RWPE1 (cell line): Measurements from ENCODE around the gene GPRIN3.

Experiments
- CTCF ChIA-PET: fragments of 350-600 bp; sonication (Branson Sonifier 250); formaldehyde crosslinking; extraction: SDS; loops from one replicate; lab custom pipeline; 2021; lab: Yijun Ruan, JAX
- POLR2A ChIA-PET: fragments of 400-600 bp; formaldehyde crosslinking; extraction: SDS; loops from one replicate; lab custom pipeline; 2020; ENCODE audit warnings: antibody characterized with exemption; ENCODE audit not compliant: low non-redundant PET; lab: Yijun Ruan, JAX
- DNase-seq: peaks from one replicate; pipeline ENCODE4 v3.0.0; 2012; ENCODE audit warnings: low spot score
- H3K27ac ChIP-seq: fragments of 450-650 bp; 2 replicates; pipeline ENCODE4 v1.5.1; 2017
- CTCF ChIP-seq: fragments of 450-650 bp; conservative IDR thresholded peaks from 2 replicates; pipeline ENCODE4 v1.5.1; 2017; ENCODE audit warnings: low read depth, mild to moderate bottlenecking

GPRIN3 gene

GRCh38 chr4:89293299-89293698 lies 14.3 kb downstream of the GPRIN3 start:
- POLR2A ChIA-PET: no interaction called here
- H3K27ac ChIP-seq: no peak overlapping the region
- no peak for DNase-seq
- CTCF ChIA-PET: no interaction called here
- TF ChIP-seq CTCF: no peak

DNA sequence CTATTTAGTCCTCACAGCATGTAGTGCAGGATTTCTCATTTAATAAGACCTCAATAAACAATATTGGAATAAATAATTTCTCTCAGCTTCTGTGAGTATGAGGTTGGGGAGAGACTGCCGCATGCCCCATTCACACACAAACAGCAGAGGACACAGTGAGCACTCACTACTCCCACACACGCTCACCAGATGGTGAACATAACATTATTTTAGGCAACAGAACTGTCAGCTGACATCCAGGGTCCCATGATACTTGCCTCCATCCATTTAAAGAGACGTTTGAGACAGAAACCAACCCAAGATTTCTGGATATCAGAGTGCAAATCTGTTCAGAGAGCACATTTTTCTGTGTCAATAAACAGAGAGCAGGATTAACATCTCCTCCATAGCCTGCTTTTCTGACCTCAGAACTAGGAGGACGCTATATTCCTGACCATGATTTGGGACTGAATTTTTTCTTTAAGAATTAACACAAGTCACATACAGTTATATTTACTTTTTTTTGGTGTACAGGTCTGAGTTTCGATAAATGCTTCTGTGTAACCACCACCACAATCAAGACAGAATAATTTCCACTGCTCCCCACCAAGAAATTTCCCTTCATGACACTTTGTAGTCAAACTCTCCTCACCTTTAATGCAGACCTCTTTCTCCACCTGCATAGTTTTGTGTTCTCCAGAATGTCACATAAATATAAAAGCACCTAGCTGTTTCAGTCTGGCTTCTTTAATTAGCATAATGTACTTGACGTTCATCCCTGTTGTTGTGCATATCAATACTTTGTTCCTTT lies 16.7 kb downstream of the GPRIN3 start:
- ChIA-PET POLR2A (no interaction called here), CTCF (no interaction called here)
- H3K27ac ChIP-seq: no peak overlapping the region
- TF ChIP-seq CTCF: no peak
- DNase-seq: no peak

DNA sequence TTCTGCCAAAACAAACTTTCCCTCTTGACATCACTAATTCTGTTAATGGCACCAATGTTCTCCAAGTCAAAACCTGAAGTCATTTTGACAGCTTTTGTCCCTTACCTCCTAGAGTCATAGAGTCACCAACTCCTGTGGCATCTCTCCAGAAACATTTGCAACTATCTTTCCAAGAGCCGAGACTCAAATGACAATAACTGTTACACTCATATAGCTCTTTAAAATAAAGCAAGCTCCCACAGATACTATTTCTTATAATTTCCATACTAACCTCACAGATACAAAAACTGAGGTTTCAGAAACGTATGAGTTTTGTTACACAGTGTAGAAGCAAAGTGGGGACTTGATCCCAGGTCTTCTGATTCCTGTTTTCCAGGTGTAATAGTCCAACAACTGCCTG lies 18.3 kb downstream of the GPRIN3 start:
- H3K27ac ChIP-seq: no peak overlapping the region
- DNase-seq: no peak
- TF ChIP-seq CTCF: no peak
- POLR2A ChIA-PET: no interaction called here
- CTCF ChIA-PET: no interaction called here

DNA sequence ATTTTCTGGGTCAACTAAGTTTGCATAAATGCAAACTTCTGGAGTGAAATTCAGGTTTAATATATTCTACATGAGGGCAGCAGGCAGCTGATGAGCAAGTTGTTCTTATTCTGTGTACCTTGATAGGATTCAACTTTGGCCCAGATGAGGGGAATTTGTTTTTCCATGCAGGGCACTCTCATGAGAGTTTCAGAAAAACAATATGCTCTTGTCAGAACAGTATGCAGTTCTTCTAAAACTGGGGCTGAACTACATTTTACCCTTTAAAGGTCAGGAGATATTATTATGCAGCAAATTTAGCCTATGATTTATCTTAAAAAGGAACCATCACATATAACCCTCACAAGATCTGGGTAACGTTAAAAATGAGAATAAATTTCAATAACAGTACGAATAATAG lies 19.2 kb downstream of the GPRIN3 start:
- H3K27ac ChIP-seq: no peak overlapping the region
- no peak for DNase-seq
- ChIA-PET CTCF (no interaction called here), POLR2A (no interaction called here)
- no peak for TF ChIP-seq CTCF

- TF ChIP-seq CTCF: no peak
- H3K27ac ChIP-seq: no peak overlapping the region
- ChIA-PET CTCF (no interaction called here), POLR2A (no interaction called here)
- no peak for DNase-seq
Measured at GRCh38 chr4:89287945-89288344, 19.7 kb downstream of the GPRIN3 start.

- DNase-seq: no peak
- ChIA-PET POLR2A (no interaction called here), CTCF (no interaction called here)
- TF ChIP-seq CTCF: no peak
- H3K27ac ChIP-seq: no peak overlapping the region
Measured at GRCh38 chr4:89285745-89286144, 21.9 kb downstream of the GPRIN3 start.
